Caco-2 (cell line): ENCODE measurements around the gene OR56A4. TPM values are rescaled to one million over a fixed set of nuclear protein-coding genes. Genes with fewer than 3 reads are reported as not detected.

Source experiments
- BruUV-seq: library from RNA; stranded (reverse); fragments of 400-500 nt; replicated peaks from 2 replicates; lab custom pipeline; 2021; lab: Mats Ljungman, UMichigan
- CTCF ChIA-PET: fragments of 300-600 bp; sonication (Branson Sonifier 250); formaldehyde crosslinking; loops from one replicate; lab custom pipeline; 2022; ENCODE audit warnings: antibody characterized with exemption; lab: Charles Lee
- POLR2A ChIA-PET: fragments of 300-600 bp; sonication (Branson Sonifier 250); formaldehyde crosslinking; loops from one replicate; lab custom pipeline; 2022; ENCODE audit warnings: antibody characterized with exemption; lab: Charles Lee
- DNase-seq, 2 experiments: peaks; one replicate each; pipeline versions ENCODE4 v3.0.0 to v3.0.0-alpha.2; 2020 to 2022
- H3K27me3 ChIP-seq: replicated peaks from 2 replicates; pipeline ENCODE4 v1.6.0; 2011; ENCODE audit warnings: low read length; ENCODE audit not compliant: control insufficient read depth, insufficient read depth
- H3K36me3 ChIP-seq: 2 replicates; pipeline ENCODE4 v1.5.1; 2011; ENCODE audit warnings: low read length; ENCODE audit not compliant: control insufficient read depth, insufficient read depth
- H3K4me1 ChIP-seq: fragments of 250-450 bp; sonication (Bioruptor Pico); 2 replicates; pipeline ENCODE4 v1.5.1; 2020; ENCODE audit warnings: mild to moderate bottlenecking
- H3K4me3 ChIP-seq: 2 replicates; pipeline ENCODE4 v1.5.1; 2011; ENCODE audit warnings: low read depth, mild to moderate bottlenecking, control low read depth, low read length
- H3K9me3 ChIP-seq: fragments of 250-450 bp; sonication (Bioruptor Pico); 2 replicates; pipeline ENCODE4 v1.5.1; 2020; ENCODE audit warnings: mild to moderate bottlenecking, moderate library complexity
- H3K27ac Mint-ChIP-seq: one replicate; pipeline ENCODE4 v1.8.0; 2022; ENCODE audit warnings: mixed read lengths; ENCODE audit not compliant: unreplicated experiment
- H3K27me3 Mint-ChIP-seq: one replicate; pipeline ENCODE4 v1.8.0; 2022; ENCODE audit warnings: mixed read lengths; ENCODE audit not compliant: insufficient read depth, unreplicated experiment
- H3K36me3 Mint-ChIP-seq: one replicate; pipeline ENCODE4 v1.8.0; 2022; ENCODE audit warnings: mild to moderate bottlenecking, mixed read lengths; ENCODE audit not compliant: insufficient read depth, unreplicated experiment
- H3K4me1 Mint-ChIP-seq: one replicate; pipeline ENCODE4 v1.8.0; 2022; ENCODE audit warnings: low read depth, mixed read lengths; ENCODE audit not compliant: unreplicated experiment
- H3K4me3 Mint-ChIP-seq: one replicate; pipeline ENCODE4 v1.8.0; 2022; ENCODE audit warnings: mild to moderate bottlenecking, moderate library complexity, mixed read lengths; ENCODE audit not compliant: unreplicated experiment
- H3K9me3 Mint-ChIP-seq: one replicate; pipeline ENCODE4 v1.8.0; 2022; ENCODE audit warnings: mixed read lengths; ENCODE audit not compliant: unreplicated experiment
- intact Hi-C: fragments of 100-400 bp; cut with micrococcal nuclease; formaldehyde crosslinking; loops from one replicate; pipeline ENCODE4 v1.10.0; 2022; ENCODE audit not compliant: unreplicated experiment
- total RNA-seq: library from RNA; stranded (reverse); gene quantifications from 2 replicates; pipeline ENCODE4 v1.2.3, GENCODE V29; 2022
- TF ChIP-seq, protein P1 (sequence below), 2 experiments: fragments of 200-600 bp in 1 of 2; IDR thresholded peaks; 1 replicate in 1 of 2; 2 replicates in 1 of 2; pipeline versions ENCODE4 v1.5.1 to v1.8.0; 2011 to 2022; ENCODE audit warnings: antibody characterized with exemption in 1 of 2, control low read depth in 1 of 2, inconsistent platforms in 1 of 2, low read depth in 1 of 2, low read length in 1 of 2, mild to moderate bottlenecking in 1 of 2, moderate library complexity in 1 of 2; ENCODE audit not compliant: insufficient read depth in 1 of 2, severe bottlenecking in 1 of 2, unreplicated experiment in 1 of 2

The OR56A4 gene
- total RNA-seq, 1 experiment from 2014 or later: not detected

DNA sequence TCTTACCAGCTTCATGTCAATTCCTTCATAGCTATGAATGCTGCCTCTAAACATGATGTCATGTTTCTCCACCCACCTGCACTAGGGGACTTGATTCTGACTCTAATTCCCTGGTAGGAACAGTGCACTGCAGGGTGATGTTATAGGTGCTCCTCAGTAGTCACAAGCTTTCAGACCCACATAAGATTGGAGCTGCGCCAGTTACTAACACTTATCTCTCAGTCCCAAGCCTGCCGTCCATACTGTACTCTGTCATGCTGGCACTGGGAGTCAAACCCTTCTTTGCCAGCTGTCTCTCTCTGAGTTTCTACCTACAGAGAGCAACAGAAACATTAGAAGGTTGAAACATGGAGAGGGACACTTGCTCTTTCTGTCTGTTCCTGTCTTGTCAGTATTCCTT is 18.3 kb upstream of the OR56A4 start:
- no peak for DNase-seq

DNA sequence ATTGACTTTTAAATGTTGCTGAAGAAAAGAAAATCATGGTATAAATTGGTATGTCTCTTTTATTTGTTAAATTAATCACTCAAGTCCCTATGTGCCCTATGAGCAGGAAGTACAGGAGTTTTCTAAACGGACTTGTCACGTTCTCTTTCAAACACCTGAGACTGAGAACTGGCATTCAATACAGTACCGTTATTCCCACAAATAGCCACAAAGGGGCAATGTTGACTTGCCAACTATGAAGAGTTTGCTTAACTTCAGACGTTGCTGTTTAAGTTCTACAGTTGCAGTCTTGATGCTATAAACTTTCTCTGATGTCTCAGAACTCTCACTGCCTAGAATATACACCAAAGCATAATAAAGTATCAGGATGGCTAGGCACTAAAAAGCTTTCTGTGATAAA is 16.2 kb upstream of the OR56A4 start:
- no TSS peak for BruUV-seq
- TF ChIP-seq, protein P1, sequence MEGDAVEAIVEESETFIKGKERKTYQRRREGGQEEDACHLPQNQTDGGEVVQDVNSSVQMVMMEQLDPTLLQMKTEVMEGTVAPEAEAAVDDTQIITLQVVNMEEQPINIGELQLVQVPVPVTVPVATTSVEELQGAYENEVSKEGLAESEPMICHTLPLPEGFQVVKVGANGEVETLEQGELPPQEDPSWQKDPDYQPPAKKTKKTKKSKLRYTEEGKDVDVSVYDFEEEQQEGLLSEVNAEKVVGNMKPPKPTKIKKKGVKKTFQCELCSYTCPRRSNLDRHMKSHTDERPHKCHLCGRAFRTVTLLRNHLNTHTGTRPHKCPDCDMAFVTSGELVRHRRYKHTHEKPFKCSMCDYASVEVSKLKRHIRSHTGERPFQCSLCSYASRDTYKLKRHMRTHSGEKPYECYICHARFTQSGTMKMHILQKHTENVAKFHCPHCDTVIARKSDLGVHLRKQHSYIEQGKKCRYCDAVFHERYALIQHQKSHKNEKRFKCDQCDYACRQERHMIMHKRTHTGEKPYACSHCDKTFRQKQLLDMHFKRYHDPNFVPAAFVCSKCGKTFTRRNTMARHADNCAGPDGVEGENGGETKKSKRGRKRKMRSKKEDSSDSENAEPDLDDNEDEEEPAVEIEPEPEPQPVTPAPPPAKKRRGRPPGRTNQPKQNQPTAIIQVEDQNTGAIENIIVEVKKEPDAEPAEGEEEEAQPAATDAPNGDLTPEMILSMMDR (IDR thresholded peaks at IDR 0.05; ENCODE audit: insufficient read depth in 1 of 2, low read depth in 1 of 2, low read length in 1 of 2, severe bottlenecking in 1 of 2, unreplicated experiment in 1 of 2): peak; percentile 51 to 52
- H3K9me3 Mint-ChIP-seq: no peaks in the 10 kb centered on the region
- H3K9me3 ChIP-seq: no peaks in the 10 kb centered on the region
- H3K27me3 ChIP-seq: no peaks in the 10 kb centered on the region
- no peaks in the 10 kb centered on the region for H3K4me1 Mint-ChIP-seq
- H3K36me3 ChIP-seq: no peaks in the 10 kb centered on the region
- H3K36me3 Mint-ChIP-seq: no peaks in the 10 kb centered on the region
- H3K4me1 ChIP-seq: no peaks in the 10 kb centered on the region
- ChIA-PET POLR2A (no interaction called here), CTCF (interaction anchor here (0.6 to 2.2 kb wide), 3 partner anchors 275 to 340 kb away, joined by 4 to 12 read pairs (median 7); no protein-coding TSS in a partner anchor)
- intact Hi-C loops: loop anchor here (1.0 to 2.0 kb wide), 3 partner anchors 278 to 330 kb away; no protein-coding TSS in a partner anchor
- peak in 1 of 2 experiments; percentile 34 for DNase-seq
- H3K27me3 Mint-ChIP-seq: peaks cover 14% of the 10 kb centered on the region
- no peak overlapping the region for H3K27ac Mint-ChIP-seq
- no peak overlapping the region for H3K4me3 ChIP-seq
- H3K4me3 Mint-ChIP-seq: no peak overlapping the region

More for the DNA sequence above, 18.3 kb upstream of the OR56A4 start:
- peaks cover 10% of the 10 kb centered on the region for H3K27me3 Mint-ChIP-seq
- H3K36me3 ChIP-seq: no peaks in the 10 kb centered on the region
- no peak overlapping the region for H3K27ac Mint-ChIP-seq
- CTCF ChIA-PET: interaction anchor here (1.1 kb wide), 2 partner anchors 330 to 338 kb away, joined by 3 to 4 read pairs; no protein-coding TSS in a partner anchor
- no peak overlapping the region for H3K4me3 Mint-ChIP-seq
- BruUV-seq: no TSS peak
- H3K4me1 ChIP-seq: no peaks in the 10 kb centered on the region
- intact Hi-C loops: no loop called here
- no peaks in the 10 kb centered on the region for H3K9me3 ChIP-seq
- TF ChIP-seq, protein P1 (IDR thresholded peaks at IDR 0.05; ENCODE audit: insufficient read depth in 1 of 2, low read depth in 1 of 2, low read length in 1 of 2, severe bottlenecking in 1 of 2, unreplicated experiment in 1 of 2): no peak
- no peaks in the 10 kb centered on the region for H3K27me3 ChIP-seq
- no peaks in the 10 kb centered on the region for H3K4me1 Mint-ChIP-seq
- no peaks in the 10 kb centered on the region for H3K9me3 Mint-ChIP-seq
- no peak overlapping the region for H3K4me3 ChIP-seq
- H3K36me3 Mint-ChIP-seq: no peaks in the 10 kb centered on the region
- POLR2A ChIA-PET: no interaction called here

DNA sequence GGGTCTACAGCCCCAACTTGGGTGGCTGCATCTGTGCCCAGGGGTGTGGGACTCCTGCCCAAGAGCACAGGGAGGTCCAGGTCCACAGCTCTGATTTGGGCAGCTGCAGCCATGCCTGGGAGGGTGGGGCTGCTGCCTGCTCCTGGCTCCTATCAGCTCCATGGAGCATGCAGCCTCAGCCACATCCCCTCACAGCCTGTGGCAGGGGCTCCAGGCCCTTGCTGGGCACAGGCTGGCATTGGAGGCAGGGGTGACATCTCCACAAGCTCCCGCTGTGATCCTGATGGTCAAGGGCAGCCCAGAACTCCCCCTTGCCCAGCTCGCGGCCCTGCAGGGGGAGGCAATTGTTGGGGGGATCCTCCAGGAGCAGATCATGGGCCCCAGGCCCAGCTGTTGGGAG is 6.3 kb upstream of the OR56A4 start:
- H3K9me3 Mint-ChIP-seq: no peaks in the 10 kb centered on the region
- no peaks in the 10 kb centered on the region for H3K36me3 Mint-ChIP-seq
- CTCF ChIA-PET: interaction anchor here (1.1 kb wide), 1 partner anchor 20 kb away, joined by 3 read pairs; no protein-coding TSS in a partner anchor
- BruUV-seq: no TSS peak
- H3K27ac Mint-ChIP-seq: no peak overlapping the region
- TF ChIP-seq, protein P1 (IDR thresholded peaks at IDR 0.05; ENCODE audit: insufficient read depth in 1 of 2, low read depth in 1 of 2, low read length in 1 of 2, severe bottlenecking in 1 of 2, unreplicated experiment in 1 of 2): no peak
- Histone ChIP-seq H3K9me3 (no peaks in the 10 kb centered on the region), H3K4me1 (no peaks in the 10 kb centered on the region), H3K27me3 (no peaks in the 10 kb centered on the region), H3K36me3 (no peaks in the 10 kb centered on the region), H3K4me3 (no peak overlapping the region)
- peaks cover 6% of the 10 kb centered on the region for H3K27me3 Mint-ChIP-seq
- H3K4me3 Mint-ChIP-seq: no peak overlapping the region
- intact Hi-C loops: no loop called here
- POLR2A ChIA-PET: no interaction called here
- no peaks in the 10 kb centered on the region for H3K4me1 Mint-ChIP-seq
- no peak for DNase-seq
